ENCODE measurements around the gene RNASE8.

RNASE8 gene

GRCh38 chr14:21090940-21091663 lies 33.5 kb downstream of the RNASE8 start:
- Histone ChIP-seq H3K9me3 (ENCODE audit: insufficient read depth, low read depth, low read length) (no peaks in the 10 kb centered on the region), H3K36me3 (ENCODE audit: insufficient read depth, low read depth, low read length) (peaks cover 68% of the 10 kb centered on the region), H3K4me3 (ENCODE audit: low read length) (no peak overlapping the region), H3K27me3 (ENCODE audit: insufficient read depth, low read length) (no peaks in the 10 kb centered on the region), H3K27ac (ENCODE audit: low read length) (no peak overlapping the region), H3K9ac (ENCODE audit: low read depth, low read length) (no peak overlapping the region), H3K4me1 (ENCODE audit: insufficient read depth, low read length) (peaks cover 30% of the 10 kb centered on the region)

GRCh38 chr14:21091821-21092272 lies 34.2 kb downstream of the RNASE8 start:
- no peak overlapping the region for H3K9ac ChIP-seq (ENCODE audit: low read depth, low read length)

GRCh38 chr14:21092273-21093011 lies 34.8 kb downstream of the RNASE8 start:
- H3K9ac ChIP-seq (ENCODE audit: low read depth, low read length), result no peak overlapping the region
- H3K4me3 ChIP-seq (ENCODE audit: low read length), result peak overlapping the region; percentile 82; the same call in 1 of the 2 replicates
- H3K27ac ChIP-seq (ENCODE audit: low read length), result no peak overlapping the region
- no peaks in the 10 kb centered on the region for H3K9me3 ChIP-seq (ENCODE audit: insufficient read depth, low read depth, low read length)
- H3K4me1 ChIP-seq (ENCODE audit: insufficient read depth, low read length), result peaks cover 42% of the 10 kb centered on the region
- H3K36me3 ChIP-seq (ENCODE audit: insufficient read depth, low read depth, low read length), result peaks cover 58% of the 10 kb centered on the region
- no peaks in the 10 kb centered on the region for H3K27me3 ChIP-seq (ENCODE audit: insufficient read depth, low read length)

More at GRCh38 chr14:21091821-21092272, 34.2 kb downstream of the RNASE8 start:
- H3K9me3 ChIP-seq (ENCODE audit: insufficient read depth, low read depth, low read length), result no peaks in the 10 kb centered on the region
- no peak overlapping the region for H3K4me3 ChIP-seq (ENCODE audit: low read length)
- peaks cover 61% of the 10 kb centered on the region for H3K36me3 ChIP-seq (ENCODE audit: insufficient read depth, low read depth, low read length)
- H3K27me3 ChIP-seq (ENCODE audit: insufficient read depth, low read length), result no peaks in the 10 kb centered on the region
- H3K27ac ChIP-seq (ENCODE audit: low read length), result no peak overlapping the region
- H3K4me1 ChIP-seq (ENCODE audit: insufficient read depth, low read length), result peaks cover 37% of the 10 kb centered on the region

GRCh38 chr14:21093018-21093417 lies 35.4 kb downstream of the RNASE8 start:
- H3K4me3 ChIP-seq (ENCODE audit: low read length), result peak overlapping the region; percentile 82; the same call in 1 of the 2 replicates
- peaks cover 56% of the 10 kb centered on the region for H3K36me3 ChIP-seq (ENCODE audit: insufficient read depth, low read depth, low read length)
- H3K4me1 ChIP-seq (ENCODE audit: insufficient read depth, low read length), result peaks cover 38% of the 10 kb centered on the region
- H3K9me3 ChIP-seq (ENCODE audit: insufficient read depth, low read depth, low read length), result no peaks in the 10 kb centered on the region
- no peak overlapping the region for H3K27ac ChIP-seq (ENCODE audit: low read length)
- no peaks in the 10 kb centered on the region for H3K27me3 ChIP-seq (ENCODE audit: insufficient read depth, low read length)
- peak overlapping the region; percentile 83; the same call in 1 of the 2 replicates for H3K9ac ChIP-seq (ENCODE audit: low read depth, low read length)

GRCh38 chr14:21093769-21094681 lies 36.4 kb downstream of the RNASE8 start:
- H3K36me3 ChIP-seq (ENCODE audit: insufficient read depth, low read depth, low read length), result peaks cover 46% of the 10 kb centered on the region
- H3K4me1 ChIP-seq (ENCODE audit: insufficient read depth, low read length), result peaks cover 39% of the 10 kb centered on the region
- peak overlapping the region; percentile 82 for H3K4me3 ChIP-seq (ENCODE audit: low read length)
- no peaks in the 10 kb centered on the region for H3K9me3 ChIP-seq (ENCODE audit: insufficient read depth, low read depth, low read length)
- H3K9ac ChIP-seq (ENCODE audit: low read depth, low read length), result peak overlapping the region; percentile 83; the same call in 1 of the 2 replicates
- peak overlapping the region; percentile 95 for H3K27ac ChIP-seq (ENCODE audit: low read length)
- H3K27me3 ChIP-seq (ENCODE audit: insufficient read depth, low read length), result no peaks in the 10 kb centered on the region

GRCh38 chr14:21095430-21096205 lies 38.0 kb downstream of the RNASE8 start:
- Histone ChIP-seq H3K9me3 (ENCODE audit: insufficient read depth, low read depth, low read length) (no peaks in the 10 kb centered on the region), H3K27me3 (ENCODE audit: insufficient read depth, low read length) (no peaks in the 10 kb centered on the region), H3K4me3 (ENCODE audit: low read length) (peak overlapping the region; percentile 88), H3K36me3 (ENCODE audit: insufficient read depth, low read depth, low read length) (peaks cover 30% of the 10 kb centered on the region), H3K27ac (ENCODE audit: low read length) (peak overlapping the region; percentile 5), H3K9ac (ENCODE audit: low read depth, low read length) (peak overlapping the region; percentile 46; the same call in 1 of the 2 replicates), H3K4me1 (ENCODE audit: insufficient read depth, low read length) (peaks cover 48% of the 10 kb centered on the region)

- Histone ChIP-seq H3K4me1 (ENCODE audit: insufficient read depth, low read length) (peaks cover 49% of the 10 kb centered on the region), H3K27me3 (ENCODE audit: insufficient read depth, low read length) (no peaks in the 10 kb centered on the region), H3K9ac (ENCODE audit: low read depth, low read length) (peak overlapping the region; percentile 95; the same call in 1 of the 2 replicates), H3K9me3 (ENCODE audit: insufficient read depth, low read depth, low read length) (no peaks in the 10 kb centered on the region), H3K27ac (ENCODE audit: low read length) (no peak overlapping the region), H3K36me3 (ENCODE audit: insufficient read depth, low read depth, low read length) (peaks cover 23% of the 10 kb centered on the region), H3K4me3 (ENCODE audit: low read length) (peak overlapping the region; percentile 88)
Measured at GRCh38 chr14:21096438-21096837, 38.8 kb downstream of the RNASE8 start.

- no peaks in the 10 kb centered on the region for H3K27me3 ChIP-seq (ENCODE audit: insufficient read depth, low read length)
- H3K9me3 ChIP-seq (ENCODE audit: insufficient read depth, low read depth, low read length), result no peaks in the 10 kb centered on the region
- peak overlapping the region; percentile 95 for H3K9ac ChIP-seq (ENCODE audit: low read depth, low read length)
- peak overlapping the region; percentile 88 for H3K4me3 ChIP-seq (ENCODE audit: low read length)
- peak overlapping the region; percentile 70 for H3K27ac ChIP-seq (ENCODE audit: low read length)
- H3K4me1 ChIP-seq (ENCODE audit: insufficient read depth, low read length), result peaks cover 56% of the 10 kb centered on the region
- H3K36me3 ChIP-seq (ENCODE audit: insufficient read depth, low read depth, low read length), result peaks cover 17% of the 10 kb centered on the region
Measured at GRCh38 chr14:21096978-21097635, 39.5 kb downstream of the RNASE8 start.

- Histone ChIP-seq H3K9me3 (ENCODE audit: insufficient read depth, low read depth, low read length) (no peaks in the 10 kb centered on the region), H3K36me3 (ENCODE audit: insufficient read depth, low read depth, low read length) (peaks cover 14% of the 10 kb centered on the region), H3K4me1 (ENCODE audit: insufficient read depth, low read length) (peaks cover 61% of the 10 kb centered on the region), H3K27me3 (ENCODE audit: insufficient read depth, low read length) (no peaks in the 10 kb centered on the region), H3K9ac (ENCODE audit: low read depth, low read length) (peak overlapping the region; percentile 95), H3K27ac (ENCODE audit: low read length) (peak overlapping the region; percentile 70), H3K4me3 (ENCODE audit: low read length) (peak overlapping the region; percentile 88)
Measured at GRCh38 chr14:21097636-21098075, 40.0 kb downstream of the RNASE8 start.

Data from iPS-20b (cell line).